ENCODE results near the gene ADAMTS10.
"Not testable (repeated sequence)": the region's sequence is repeated elsewhere in the genome, so short reads cannot be mapped to it uniquely, and the experiment has no call there.

ADAMTS10 gene

GRCh38 chr19:8553729-8554128 is 56.8 kb downstream of the ADAMTS10 start:
- DNase-seq = not testable (repeated sequence)

GRCh38 chr19:8552810-8553209 is 57.7 kb downstream of the ADAMTS10 start:
- no peak for DNase-seq

GRCh38 chr19:8550070-8550469 is 60.4 kb downstream of the ADAMTS10 start:
- DNase-seq = no peak

- no peak for DNase-seq
Observed at GRCh38 chr19:8545743-8546142, 64.8 kb downstream of the ADAMTS10 start.

DNA sequence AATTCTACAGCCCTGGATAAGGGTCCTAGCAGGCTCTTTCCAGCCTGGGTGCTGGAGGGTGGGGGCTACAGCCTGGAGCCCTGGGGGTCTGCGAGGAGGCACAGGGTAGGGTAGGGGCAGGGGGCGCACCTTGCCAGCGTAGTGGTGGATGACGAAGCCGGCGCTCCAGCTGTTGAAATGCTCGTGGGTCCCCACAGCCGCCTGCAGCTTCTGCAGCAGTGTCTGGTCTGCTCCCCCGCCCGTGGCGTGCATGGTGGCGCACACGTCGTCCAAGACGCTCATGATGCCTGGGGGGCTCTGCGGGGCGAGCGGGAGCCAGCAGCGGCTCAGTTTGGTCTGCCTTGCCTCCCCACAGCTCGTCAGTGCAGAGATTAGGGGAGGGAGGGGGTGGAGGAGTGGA is 66.3 kb downstream of the ADAMTS10 start:
- no peak for DNase-seq

DNA sequence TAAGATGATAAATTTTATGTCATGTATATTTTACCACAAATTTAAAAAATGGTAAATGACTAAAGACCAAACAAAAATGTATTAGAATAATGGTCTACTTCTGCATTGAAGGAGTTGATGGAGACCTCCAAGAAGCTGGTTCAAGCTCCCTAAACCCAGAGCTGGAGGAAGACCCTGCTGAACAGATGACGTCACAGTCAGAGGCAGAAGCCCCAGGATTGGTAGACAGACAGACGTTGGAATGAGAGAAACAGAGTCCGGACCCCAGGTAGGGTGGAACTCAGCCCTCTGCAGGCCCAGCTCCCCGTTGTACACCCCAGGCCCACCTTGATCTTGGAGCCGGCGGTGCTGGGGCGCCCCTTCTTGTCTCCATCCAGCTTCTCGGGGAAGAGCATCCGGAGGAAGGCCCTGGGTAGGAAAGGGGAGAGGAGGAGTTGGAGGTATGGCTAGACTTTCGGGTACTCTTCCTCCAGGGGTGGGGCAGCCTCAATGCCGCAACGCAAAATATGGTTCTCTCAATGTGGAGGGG is 70.8 kb downstream of the ADAMTS10 start:
- DNase-seq = no peak

DNA sequence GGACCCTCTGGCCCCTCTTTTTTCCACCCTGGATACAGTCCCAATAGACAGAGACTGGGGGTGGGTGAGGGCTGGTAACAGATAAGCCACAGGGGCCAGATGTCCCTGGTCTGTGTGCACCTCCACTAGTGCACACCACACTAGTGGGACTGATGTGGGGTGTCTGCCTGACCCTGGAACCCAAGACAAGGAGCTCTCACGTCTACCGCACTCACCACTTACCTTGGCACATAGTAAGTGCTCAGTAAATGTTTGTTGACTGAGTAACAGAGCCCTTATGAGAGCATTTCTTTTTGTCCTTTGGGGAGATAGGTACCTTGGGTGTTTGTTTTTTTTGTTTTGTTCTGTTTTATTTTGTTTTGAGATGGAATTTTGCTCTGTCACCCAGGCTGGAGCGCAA is 73.4 kb downstream of the ADAMTS10 start:
- no peak for DNase-seq

DNA sequence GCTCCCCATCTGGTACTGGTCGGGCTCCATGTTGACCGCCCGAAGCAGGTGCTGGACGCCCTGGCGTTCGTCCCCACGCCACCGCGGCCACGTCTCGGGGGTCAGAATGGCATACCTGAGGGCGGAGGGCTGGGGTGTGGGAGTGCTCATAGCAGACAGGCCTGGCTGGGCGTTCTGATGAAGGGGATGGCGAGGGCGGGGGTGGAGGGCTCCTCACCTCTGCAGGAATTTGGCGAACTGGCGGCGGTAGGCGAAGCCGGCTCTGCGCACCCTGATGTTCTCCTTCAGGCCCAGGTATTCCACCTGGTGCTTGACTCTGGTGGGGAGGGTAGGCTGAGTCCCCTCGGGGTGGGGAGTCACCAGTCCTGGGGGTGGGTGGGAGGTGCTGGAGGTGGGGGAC is 74.2 kb downstream of the ADAMTS10 start:
- DNase-seq = no peak

DNA sequence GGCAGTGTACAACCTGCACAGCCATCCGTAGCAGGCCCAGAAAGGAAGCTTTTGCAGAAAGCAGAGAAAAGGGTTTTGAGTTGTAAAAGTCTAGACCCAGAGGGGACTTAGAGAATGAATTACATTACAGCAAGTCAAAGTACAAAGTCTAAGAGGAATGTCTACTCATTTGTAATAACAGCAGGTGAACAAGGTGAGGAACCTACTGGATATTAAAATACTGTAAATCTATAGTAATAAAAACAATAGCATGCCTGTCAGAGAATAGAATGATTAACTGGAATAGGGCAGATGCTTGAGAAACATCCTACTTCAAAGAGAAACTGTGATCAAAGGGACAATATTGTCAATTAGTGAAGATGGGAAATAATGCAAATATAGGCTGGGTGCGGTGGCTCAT is 78.3 kb downstream of the ADAMTS10 start:
- no peak for DNase-seq

- DNase-seq = no peak
Observed at GRCh38 chr19:8531470-8531869, 79.0 kb downstream of the ADAMTS10 start.

All from NK-92 treated with Interleukin-12 subunit alpha and Interleukin-12 subunit beta, amount 100 ng/mL, for 24 hours (cell line).